Vagina (tissue), 2 donors: Measurements from ENCODE around the gene RASGRP3.

Experiments used
- CTCF ChIP-seq, 3 experiments: fragments of 450-650 bp in 2 of 3; fragments of 200-600 bp in 1 of 3; sonication (generic) in 1 of 3; IDR thresholded peaks; one replicate each; pipeline ENCODE4 v1.5.1; 2017 to 2019; ENCODE audit warnings: antibody characterized with exemption in 3 of 3, mild to moderate bottlenecking in 2 of 3, moderate library complexity in 2 of 3
- POLR2A ChIP-seq, 2 donors: fragments of 450-650 bp; IDR thresholded peaks; one replicate each; pipeline ENCODE4 v1.6.1; 2017; ENCODE audit warnings: antibody characterized with exemption in 2 of 2, mild to moderate bottlenecking in 2 of 2, moderate library complexity in 2 of 2
- POLR2AphosphoS5 ChIP-seq, 2 donors: sonication (generic); formaldehyde crosslinking; IDR thresholded peaks; one replicate each; pipeline ENCODE4 v1.9.0; 2017; ENCODE audit warnings: antibody characterized with exemption in 2 of 2, mild to moderate bottlenecking in 2 of 2, low read depth in 1 of 2; ENCODE audit not compliant: insufficient read depth in 1 of 2

- TF ChIP-seq POLR2A (IDR thresholded peaks at IDR 0.05) (no peak), CTCF (IDR thresholded peaks at IDR 0.05) (no peak), POLR2AphosphoS5 (IDR thresholded peaks at IDR 0.05; ENCODE audit: insufficient read depth in 1 of 2, low read depth in 1 of 2) (no peak)
These were observed 17.8 kb downstream of the RASGRP3 start for GRCh38 chr2:33494155-33494779.
